ENCODE data around the gene NPL.

GRCh38 chr1:182863940-182864339, 74.4 kb downstream of the NPL start:
- TF ChIP-seq EZH2 (IDR thresholded peaks at IDR 0.05; ENCODE audit: insufficient read depth, poor library complexity, severe bottlenecking) = no peak
- no peak for TF ChIP-seq EZH2phosphoT487 (IDR thresholded peaks at IDR 0.05; ENCODE audit: insufficient read depth, low read depth)

Data from GM23248 (cell line).